Left lung (tissue), 10 donors: ENCODE results near the gene CMKLR1. TPM values are rescaled to one million over a fixed set of nuclear protein-coding genes. Genes with fewer than 3 reads are reported as not detected.

Experiments used
- ATAC-seq: fragments of 200-7000 bp; cut with Tn5 transposase; one replicate; pipeline ENCODE4 v1.9.1; 2020; ENCODE audit warnings: moderate library complexity
- DNase-seq, 4 donors: peaks; one replicate each; pipeline ENCODE4 v3.0.0-alpha.2; 2013 to 2020
- H3K27ac ChIP-seq, 2 donors: fragments of 200-600 bp; sonication (generic) in 1 of 2; one replicate each; pipeline versions ENCODE4 v1.5.0 to v1.8.0; 2020 to 2021
- H3K27me3 ChIP-seq, 2 donors: fragments of 200-600 bp; sonication (generic) in 1 of 2; one replicate each; pipeline versions ENCODE4 v1.5.0 to v1.8.0; 2020 to 2021
- H3K36me3 ChIP-seq, 2 donors: fragments of 200-600 bp; sonication (generic) in 1 of 2; one replicate each; pipeline versions ENCODE4 v1.5.0 to v1.8.0; 2020 to 2021
- H3K4me1 ChIP-seq, 2 donors: fragments of 200-600 bp; one replicate each; pipeline ENCODE4 v1.8.0; 2021
- H3K4me3 ChIP-seq, 2 donors: fragments of 200-600 bp; sonication (generic) in 1 of 2; one replicate each; pipeline versions ENCODE4 v1.5.0 to v1.8.0; 2020 to 2021; ENCODE audit warnings: mild to moderate bottlenecking in 1 of 2
- H3K9me3 ChIP-seq, 2 donors: fragments of 200-600 bp; sonication (generic) in 1 of 2; one replicate each; pipeline versions ENCODE4 v1.5.0 to v1.8.0; 2020 to 2021
- intact Hi-C, 2 donors: fragments of 100-400 bp; cut with DNase I; formaldehyde crosslinking; loops; one replicate each; pipeline versions ENCODE4 v1.11.2 to v1.14.2; 2022
- polyA plus RNA-seq, 6 donors: library from polyadenylated mRNA; unstranded; fragments of 120-200 nt; gene quantifications; one replicate each; pipeline ENCODE4 v1.2.1, GENCODE V29; 2013; ENCODE audit not compliant: insufficient read length in 6 of 6
- total RNA-seq, 2 donors: library from RNA; stranded (reverse); fragmentation: NEBNext Ultra II Directional; extraction: Animal tissue kit (Norgen Biotek cat#: 25700); gene quantifications; one replicate each; pipeline ENCODE4 v1.2.1, GENCODE V29; 2021
- TF ChIP-seq, protein P1 (sequence below), 2 donors: fragments of 200-600 bp; sonication (generic) in 1 of 2; IDR thresholded peaks; one replicate each; pipeline versions ENCODE4 v1.5.0 to v1.8.0; 2021; ENCODE audit warnings: antibody characterized with exemption in 2 of 2
- donor health status: DM: no; HTN: yes; CAD: no.
- donor health status: DM: no; HTN: no; CAD: no.

The CMKLR1 gene
- total and polyA plus RNA-seq, 8 donors, result 10.1 to 31.2 (median 12.9) TPM

DNA sequence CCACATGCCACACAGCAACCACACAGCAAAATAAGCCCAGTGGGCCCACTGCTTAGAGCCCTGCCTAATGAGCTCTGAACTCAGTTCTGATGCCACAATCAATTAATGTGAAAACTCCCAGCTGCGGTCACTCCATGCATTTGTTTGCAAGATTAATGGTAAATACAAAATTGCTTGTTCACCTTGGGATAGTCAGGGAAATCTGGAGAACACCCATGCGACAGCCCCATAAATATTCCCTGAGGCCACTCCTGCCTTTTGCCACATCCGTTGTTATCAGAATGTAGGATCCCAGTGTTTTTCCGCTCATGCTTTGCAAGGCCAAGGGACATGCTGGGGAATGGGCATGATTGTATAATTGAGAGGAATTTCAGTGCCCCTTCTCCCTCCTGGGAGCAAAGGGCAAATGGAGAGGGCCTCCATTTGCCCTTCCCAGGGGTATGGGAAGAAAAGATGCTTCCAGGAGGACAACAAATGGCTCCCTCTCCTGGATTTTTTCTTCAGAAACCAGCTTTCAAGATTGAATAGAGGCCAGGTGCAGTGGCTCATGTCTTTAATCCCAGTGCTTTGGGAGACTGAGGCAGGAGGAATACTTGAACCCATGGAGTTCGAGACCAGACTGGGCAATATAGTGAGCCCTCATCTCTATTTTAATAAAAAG, 30.8 kb upstream of the CMKLR1 start:
- Histone ChIP-seq H3K4me1 (peaks cover 0 to 12% of the 10 kb centered on the region in 2 donors), H3K36me3 (no peaks in the 10 kb centered on the region), H3K27me3 (no peaks in the 10 kb centered on the region), H3K4me3 (no peak overlapping the region), H3K9me3 (peaks cover 0 to 12% of the 10 kb centered on the region in 2 donors), H3K27ac (no peak overlapping the region)
- TF ChIP-seq, protein P1, sequence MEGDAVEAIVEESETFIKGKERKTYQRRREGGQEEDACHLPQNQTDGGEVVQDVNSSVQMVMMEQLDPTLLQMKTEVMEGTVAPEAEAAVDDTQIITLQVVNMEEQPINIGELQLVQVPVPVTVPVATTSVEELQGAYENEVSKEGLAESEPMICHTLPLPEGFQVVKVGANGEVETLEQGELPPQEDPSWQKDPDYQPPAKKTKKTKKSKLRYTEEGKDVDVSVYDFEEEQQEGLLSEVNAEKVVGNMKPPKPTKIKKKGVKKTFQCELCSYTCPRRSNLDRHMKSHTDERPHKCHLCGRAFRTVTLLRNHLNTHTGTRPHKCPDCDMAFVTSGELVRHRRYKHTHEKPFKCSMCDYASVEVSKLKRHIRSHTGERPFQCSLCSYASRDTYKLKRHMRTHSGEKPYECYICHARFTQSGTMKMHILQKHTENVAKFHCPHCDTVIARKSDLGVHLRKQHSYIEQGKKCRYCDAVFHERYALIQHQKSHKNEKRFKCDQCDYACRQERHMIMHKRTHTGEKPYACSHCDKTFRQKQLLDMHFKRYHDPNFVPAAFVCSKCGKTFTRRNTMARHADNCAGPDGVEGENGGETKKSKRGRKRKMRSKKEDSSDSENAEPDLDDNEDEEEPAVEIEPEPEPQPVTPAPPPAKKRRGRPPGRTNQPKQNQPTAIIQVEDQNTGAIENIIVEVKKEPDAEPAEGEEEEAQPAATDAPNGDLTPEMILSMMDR (IDR thresholded peaks at IDR 0.05), result no peak
- DNase-seq (no peak), ATAC-seq (no peak)
- intact Hi-C loops, result no loop called here

DNA sequence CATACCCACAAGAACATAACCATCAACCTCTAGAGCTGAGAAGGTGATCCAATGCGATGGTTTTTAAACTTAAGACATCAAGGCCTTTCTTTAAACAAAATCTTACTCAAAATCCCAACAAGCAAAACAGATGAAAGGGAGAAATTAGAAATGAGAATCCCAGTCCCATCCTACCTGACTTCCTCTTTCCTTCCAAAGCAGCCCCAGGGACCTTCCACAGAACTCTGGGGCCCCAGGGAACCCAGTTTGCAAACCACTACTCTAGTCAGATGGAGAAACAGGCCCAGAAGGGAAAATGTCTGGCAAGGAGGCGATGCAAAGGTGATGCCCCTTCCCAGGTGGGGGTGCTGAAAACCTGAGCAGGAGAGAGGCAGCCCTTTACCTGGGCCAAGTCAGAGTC, 29.0 kb upstream of the CMKLR1 start:
- TF ChIP-seq, protein P1 (IDR thresholded peaks at IDR 0.05), result no peak
- Histone ChIP-seq H3K27me3 (no peaks in the 10 kb centered on the region), H3K36me3 (no peaks in the 10 kb centered on the region), H3K4me1 (peaks cover 0 to 12% of the 10 kb centered on the region in 2 donors), H3K9me3 (peaks cover 0 to 2% of the 10 kb centered on the region in 2 donors), H3K27ac (no peak overlapping the region), H3K4me3 (no peak overlapping the region)
- intact Hi-C loops, result no loop called here
- no peak for DNase-seq
- no peak for ATAC-seq

DNA sequence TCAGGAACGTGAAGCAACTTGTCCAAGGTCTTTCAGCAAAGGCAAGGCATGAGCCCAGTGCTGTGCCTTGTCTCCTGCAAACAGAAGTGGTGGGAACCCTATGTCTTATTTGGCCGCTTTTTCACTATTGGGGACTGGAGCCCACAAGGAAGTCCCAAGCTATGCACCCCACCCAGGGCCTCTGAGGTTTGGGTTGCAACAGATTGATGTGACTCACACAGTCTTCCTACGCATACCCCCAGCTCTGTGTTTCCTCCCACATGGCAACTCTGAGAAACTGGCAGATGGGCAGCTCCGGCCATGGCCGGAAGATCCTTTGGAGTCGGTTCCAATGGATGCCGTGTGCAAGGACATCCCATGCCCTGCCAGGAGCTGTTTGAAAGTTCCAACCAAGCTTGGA, 28.3 kb upstream of the CMKLR1 start:
- ATAC-seq (peak; percentile 77), DNase-seq (peak in 1 of 4 donors; percentile 62)
- Histone ChIP-seq H3K27me3 (no peaks in the 10 kb centered on the region), H3K27ac (no peak overlapping the region), H3K4me1 (peaks cover 0 to 13% of the 10 kb centered on the region in 2 donors), H3K36me3 (no peaks in the 10 kb centered on the region), H3K9me3 (no peaks in the 10 kb centered on the region), H3K4me3 (no peak overlapping the region)
- intact Hi-C loops, result no loop called here
- TF ChIP-seq, protein P1 (IDR thresholded peaks at IDR 0.05), result no peak

DNA sequence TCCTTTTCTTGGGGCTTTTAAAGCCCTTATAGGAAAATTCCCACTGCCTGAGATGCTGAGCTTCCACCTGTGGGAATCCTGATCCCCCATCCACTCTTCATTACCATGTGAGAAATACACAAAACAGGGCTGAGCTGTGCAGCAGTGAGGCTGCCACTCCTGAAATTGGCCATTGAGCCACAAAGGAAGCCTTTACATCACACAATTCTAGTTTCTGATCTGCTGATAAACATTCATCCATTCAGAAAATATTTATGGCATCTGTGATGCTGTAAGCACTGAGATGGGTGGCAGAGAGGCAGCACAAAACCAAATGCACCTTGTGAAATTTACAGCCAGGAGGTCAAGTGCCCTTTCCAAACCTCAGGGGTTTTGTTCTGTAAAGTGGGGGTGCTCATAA, 26.2 kb upstream of the CMKLR1 start:
- TF ChIP-seq, protein P1 (IDR thresholded peaks at IDR 0.05), result no peak
- no peaks in the 10 kb centered on the region for H3K27me3 ChIP-seq
- no peak overlapping the region for H3K4me3 ChIP-seq
- DNase-seq, result no peak
- no peak for ATAC-seq
- intact Hi-C loops, result no loop called here
- peaks cover 0 to 10% of the 10 kb centered on the region in 2 donors for H3K4me1 ChIP-seq
- H3K36me3 ChIP-seq, result no peaks in the 10 kb centered on the region
- H3K9me3 ChIP-seq, result no peaks in the 10 kb centered on the region
- no peak overlapping the region for H3K27ac ChIP-seq

DNA sequence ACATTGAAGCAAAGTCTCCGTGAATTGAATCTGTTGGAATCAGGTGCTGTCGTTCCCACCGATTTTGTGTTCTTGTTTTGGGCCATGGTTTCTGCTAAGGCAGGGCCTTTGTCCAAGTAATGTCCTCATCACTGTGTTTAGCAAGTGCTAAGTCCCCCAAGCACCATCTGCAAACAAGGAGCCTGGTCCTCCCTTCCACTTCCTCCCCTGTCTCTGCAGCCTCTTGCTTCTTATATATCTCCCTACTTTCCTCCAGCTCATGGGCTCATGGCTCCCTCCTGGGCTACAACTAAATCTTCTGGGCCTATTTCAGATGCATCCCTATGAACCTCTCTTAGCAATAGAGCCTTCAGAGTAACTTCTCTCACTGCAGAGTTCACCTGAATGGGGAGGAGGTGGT, 25.8 kb upstream of the CMKLR1 start:
- Histone ChIP-seq H3K27ac (no peak overlapping the region), H3K4me1 (peaks cover 0 to 10% of the 10 kb centered on the region in 2 donors), H3K4me3 (no peak overlapping the region), H3K27me3 (no peaks in the 10 kb centered on the region), H3K9me3 (no peaks in the 10 kb centered on the region), H3K36me3 (no peaks in the 10 kb centered on the region)
- DNase-seq (no peak), ATAC-seq (no peak)
- intact Hi-C loops, result no loop called here
- TF ChIP-seq, protein P1 (IDR thresholded peaks at IDR 0.05), result no peak
